Measurements from ENCODE around the gene C16orf95.

GRCh38 chr16:87366288-87366687 lies 49.1 kb upstream of the C16orf95 start:
- no peak for TF ChIP-seq GATA2 (IDR thresholded peaks at IDR 0.05; ENCODE audit: low read depth, low read length)
- TF ChIP-seq GATA3 (IDR thresholded peaks at IDR 0.05; ENCODE audit: low read depth, low read length), result no peak
